Measurements from ENCODE around the gene SLC9A8.

The SLC9A8 gene

DNA sequence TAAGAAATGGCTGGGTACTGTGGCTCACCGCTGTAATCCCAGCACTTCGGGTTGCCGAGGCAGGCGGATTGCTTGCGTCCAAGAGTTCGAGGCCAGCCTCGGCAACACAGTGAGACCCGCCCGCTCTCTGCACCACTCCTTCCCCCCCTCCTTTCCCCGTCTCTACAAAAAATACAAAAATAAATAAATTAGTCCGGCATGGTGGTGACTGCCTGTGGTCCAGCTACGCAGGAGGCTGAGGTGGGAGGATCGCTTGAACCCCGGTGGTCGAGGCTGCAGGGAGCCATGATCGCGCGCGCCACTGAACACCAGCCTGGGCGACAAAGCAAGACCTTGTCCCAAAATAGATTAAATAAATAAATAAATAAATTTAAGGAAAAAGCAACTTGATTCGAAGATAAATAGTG is 123.1 kb downstream of the SLC9A8 start:
- no peak; the same call in 2 of the 3 replicates for ATAC-seq
- TF ChIP-seq, protein P1, sequence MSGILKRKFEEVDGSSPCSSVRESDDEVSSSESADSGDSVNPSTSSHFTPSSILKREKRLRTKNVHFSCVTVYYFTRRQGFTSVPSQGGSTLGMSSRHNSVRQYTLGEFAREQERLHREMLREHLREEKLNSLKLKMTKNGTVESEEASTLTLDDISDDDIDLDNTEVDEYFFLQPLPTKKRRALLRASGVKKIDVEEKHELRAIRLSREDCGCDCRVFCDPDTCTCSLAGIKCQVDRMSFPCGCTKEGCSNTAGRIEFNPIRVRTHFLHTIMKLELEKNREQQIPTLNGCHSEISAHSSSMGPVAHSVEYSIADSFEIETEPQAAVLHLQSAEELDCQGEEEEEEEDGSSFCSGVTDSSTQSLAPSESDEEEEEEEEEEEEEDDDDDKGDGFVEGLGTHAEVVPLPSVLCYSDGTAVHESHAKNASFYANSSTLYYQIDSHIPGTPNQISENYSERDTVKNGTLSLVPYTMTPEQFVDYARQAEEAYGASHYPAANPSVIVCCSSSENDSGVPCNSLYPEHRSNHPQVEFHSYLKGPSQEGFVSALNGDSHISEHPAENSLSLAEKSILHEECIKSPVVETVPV (CRISPR knock-in tag; IDR thresholded peaks at IDR 0.05) = no peak
- TF ChIP-seq ZFP3 (CRISPR knock-in tag; IDR thresholded peaks at IDR 0.05) (no peak), ZC3H10 (CRISPR knock-in tag; IDR thresholded peaks at IDR 0.05) (no peak), TOX (CRISPR knock-in tag; IDR thresholded peaks at IDR 0.05; ENCODE audit: borderline replicate concordance) (no peak), PPARA (CRISPR knock-in tag; IDR thresholded peaks at IDR 0.05; ENCODE audit: borderline replicate concordance) (no peak), ZNF70 (CRISPR knock-in tag; IDR thresholded peaks at IDR 0.05) (no peak), ARNTL (CRISPR knock-in tag; IDR thresholded peaks at IDR 0.05; ENCODE audit: borderline replicate concordance, low read depth) (no peak), ISL1 (CRISPR knock-in tag; IDR thresholded peaks at IDR 0.05) (no peak), BACH2 (CRISPR knock-in tag; IDR thresholded peaks at IDR 0.05; ENCODE audit: borderline replicate concordance) (no peak), ZNF565 (CRISPR knock-in tag; conservative IDR thresholded peaks at IDR 0.05; ENCODE audit: low read depth) (no peak), CSDC2 (CRISPR knock-in tag; IDR thresholded peaks at IDR 0.05) (no peak), ESRRG (CRISPR knock-in tag; IDR thresholded peaks at IDR 0.05) (no peak), ZFP30 (CRISPR knock-in tag; IDR thresholded peaks at IDR 0.05) (no peak), OSR1 (CRISPR knock-in tag; IDR thresholded peaks at IDR 0.05) (no peak), ZNF8 (CRISPR knock-in tag; IDR thresholded peaks at IDR 0.05) (no peak), SNAI2 (CRISPR knock-in tag; IDR thresholded peaks at IDR 0.05) (no peak), GLIS3 (CRISPR knock-in tag; IDR thresholded peaks at IDR 0.05) (no peak)
- TF ChIP-seq, protein P2, sequence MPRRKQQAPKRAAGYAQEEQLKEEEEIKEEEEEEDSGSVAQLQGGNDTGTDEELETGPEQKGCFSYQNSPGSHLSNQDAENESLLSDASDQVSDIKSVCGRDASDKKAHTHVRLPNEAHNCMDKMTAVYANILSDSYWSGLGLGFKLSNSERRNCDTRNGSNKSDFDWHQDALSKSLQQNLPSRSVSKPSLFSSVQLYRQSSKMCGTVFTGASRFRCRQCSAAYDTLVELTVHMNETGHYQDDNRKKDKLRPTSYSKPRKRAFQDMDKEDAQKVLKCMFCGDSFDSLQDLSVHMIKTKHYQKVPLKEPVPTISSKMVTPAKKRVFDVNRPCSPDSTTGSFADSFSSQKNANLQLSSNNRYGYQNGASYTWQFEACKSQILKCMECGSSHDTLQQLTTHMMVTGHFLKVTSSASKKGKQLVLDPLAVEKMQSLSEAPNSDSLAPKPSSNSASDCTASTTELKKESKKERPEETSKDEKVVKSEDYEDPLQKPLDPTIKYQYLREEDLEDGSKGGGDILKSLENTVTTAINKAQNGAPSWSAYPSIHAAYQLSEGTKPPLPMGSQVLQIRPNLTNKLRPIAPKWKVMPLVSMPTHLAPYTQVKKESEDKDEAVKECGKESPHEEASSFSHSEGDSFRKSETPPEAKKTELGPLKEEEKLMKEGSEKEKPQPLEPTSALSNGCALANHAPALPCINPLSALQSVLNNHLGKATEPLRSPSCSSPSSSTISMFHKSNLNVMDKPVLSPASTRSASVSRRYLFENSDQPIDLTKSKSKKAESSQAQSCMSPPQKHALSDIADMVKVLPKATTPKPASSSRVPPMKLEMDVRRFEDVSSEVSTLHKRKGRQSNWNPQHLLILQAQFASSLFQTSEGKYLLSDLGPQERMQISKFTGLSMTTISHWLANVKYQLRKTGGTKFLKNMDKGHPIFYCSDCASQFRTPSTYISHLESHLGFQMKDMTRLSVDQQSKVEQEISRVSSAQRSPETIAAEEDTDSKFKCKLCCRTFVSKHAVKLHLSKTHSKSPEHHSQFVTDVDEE (CRISPR knock-in tag; IDR thresholded peaks at IDR 0.05) = no peak
- TF ChIP-seq, protein P3, sequence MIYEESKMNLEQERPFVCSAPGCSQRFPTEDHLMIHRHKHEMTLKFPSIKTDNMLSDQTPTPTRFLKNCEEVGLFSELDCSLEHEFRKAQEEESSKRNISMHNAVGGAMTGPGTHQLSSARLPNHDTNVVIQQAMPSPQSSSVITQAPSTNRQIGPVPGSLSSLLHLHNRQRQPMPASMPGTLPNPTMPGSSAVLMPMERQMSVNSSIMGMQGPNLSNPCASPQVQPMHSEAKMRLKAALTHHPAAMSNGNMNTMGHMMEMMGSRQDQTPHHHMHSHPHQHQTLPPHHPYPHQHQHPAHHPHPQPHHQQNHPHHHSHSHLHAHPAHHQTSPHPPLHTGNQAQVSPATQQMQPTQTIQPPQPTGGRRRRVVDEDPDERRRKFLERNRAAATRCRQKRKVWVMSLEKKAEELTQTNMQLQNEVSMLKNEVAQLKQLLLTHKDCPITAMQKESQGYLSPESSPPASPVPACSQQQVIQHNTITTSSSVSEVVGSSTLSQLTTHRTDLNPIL (CRISPR knock-in tag; IDR thresholded peaks at IDR 0.05; ENCODE audit: low read depth) = no peak
- TF ChIP-seq, protein P4, sequence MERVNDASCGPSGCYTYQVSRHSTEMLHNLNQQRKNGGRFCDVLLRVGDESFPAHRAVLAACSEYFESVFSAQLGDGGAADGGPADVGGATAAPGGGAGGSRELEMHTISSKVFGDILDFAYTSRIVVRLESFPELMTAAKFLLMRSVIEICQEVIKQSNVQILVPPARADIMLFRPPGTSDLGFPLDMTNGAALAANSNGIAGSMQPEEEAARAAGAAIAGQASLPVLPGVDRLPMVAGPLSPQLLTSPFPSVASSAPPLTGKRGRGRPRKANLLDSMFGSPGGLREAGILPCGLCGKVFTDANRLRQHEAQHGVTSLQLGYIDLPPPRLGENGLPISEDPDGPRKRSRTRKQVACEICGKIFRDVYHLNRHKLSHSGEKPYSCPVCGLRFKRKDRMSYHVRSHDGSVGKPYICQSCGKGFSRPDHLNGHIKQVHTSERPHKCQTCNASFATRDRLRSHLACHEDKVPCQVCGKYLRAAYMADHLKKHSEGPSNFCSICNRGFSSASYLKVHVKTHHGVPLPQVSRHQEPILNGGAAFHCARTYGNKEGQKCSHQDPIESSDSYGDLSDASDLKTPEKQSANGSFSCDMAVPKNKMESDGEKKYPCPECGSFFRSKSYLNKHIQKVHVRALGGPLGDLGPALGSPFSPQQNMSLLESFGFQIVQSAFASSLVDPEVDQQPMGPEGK (CRISPR knock-in tag; IDR thresholded peaks at IDR 0.05; ENCODE audit: borderline replicate concordance) = no peak

DNA sequence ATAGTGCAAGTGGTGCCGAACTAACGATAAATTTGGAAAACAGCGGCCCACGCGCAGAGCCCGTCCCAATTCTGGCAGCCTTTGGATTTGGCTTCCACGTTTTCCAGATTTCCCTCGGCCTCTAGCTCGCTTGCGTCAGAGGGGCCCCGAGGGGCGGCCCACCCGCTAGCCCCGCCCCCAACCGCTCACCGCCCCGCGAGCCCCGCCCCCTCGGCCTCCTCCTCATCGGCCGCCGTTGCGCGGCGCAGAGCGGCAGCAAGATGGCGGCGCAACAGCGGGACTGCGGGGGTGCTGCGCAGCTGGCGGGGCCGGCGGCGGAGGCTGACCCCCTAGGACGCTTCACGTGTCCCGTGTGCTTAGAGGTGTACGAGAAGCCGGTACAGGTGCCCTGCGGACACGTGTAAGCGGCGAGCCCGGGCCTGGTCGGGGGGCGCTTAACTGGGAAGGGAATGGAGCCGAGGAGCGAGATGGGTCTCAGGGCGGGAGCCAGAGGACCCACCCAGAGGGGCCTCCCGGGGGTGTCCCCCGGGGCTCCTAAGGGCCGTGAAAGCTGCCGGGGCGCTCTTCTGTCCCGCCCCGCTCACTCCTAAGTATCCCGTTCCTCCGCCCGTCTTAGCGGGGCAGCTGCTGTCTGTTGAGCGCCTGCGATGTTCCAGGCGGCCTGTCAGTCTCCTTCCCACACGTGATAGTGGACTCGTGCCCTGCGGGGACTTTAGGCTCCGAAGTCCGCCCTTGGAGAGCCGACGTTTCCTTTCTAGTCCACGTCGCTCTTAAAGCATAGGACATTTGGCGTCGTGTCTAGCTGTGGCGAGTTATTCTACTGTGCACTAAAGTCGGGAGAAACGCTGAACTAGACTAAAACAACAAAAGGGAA is 123.8 kb downstream of the SLC9A8 start, which contains the start of gene RNF114:
Gene RNF114, plus strand, starts transcription at position 245 of the 874 bp plus-strand sequence. Its CDS starts 16 bp downstream, at position 261.
- peak; percentile 83 for ATAC-seq
- no peak for TF ChIP-seq SNAI2 (CRISPR knock-in tag; IDR thresholded peaks at IDR 0.05)
- TF ChIP-seq ESRRG (CRISPR knock-in tag; IDR thresholded peaks at IDR 0.05) = no peak
- no peak for TF ChIP-seq TOX (CRISPR knock-in tag; IDR thresholded peaks at IDR 0.05; ENCODE audit: borderline replicate concordance)
- no peak for TF ChIP-seq TCF4 (CRISPR knock-in tag; IDR thresholded peaks at IDR 0.05; ENCODE audit: borderline replicate concordance)
- no peak for TF ChIP-seq ISL1 (CRISPR knock-in tag; IDR thresholded peaks at IDR 0.05)
- no peak for TF ChIP-seq ZNF70 (CRISPR knock-in tag; IDR thresholded peaks at IDR 0.05)
- no peak for TF ChIP-seq ZC3H10 (CRISPR knock-in tag; IDR thresholded peaks at IDR 0.05)
- TF ChIP-seq ARNTL (CRISPR knock-in tag; IDR thresholded peaks at IDR 0.05; ENCODE audit: borderline replicate concordance, low read depth) = no peak
- TF ChIP-seq GLIS3 (CRISPR knock-in tag; IDR thresholded peaks at IDR 0.05) = no peak
- TF ChIP-seq, protein P1 (CRISPR knock-in tag; IDR thresholded peaks at IDR 0.05) = no peak
- TF ChIP-seq, protein P4 (CRISPR knock-in tag; IDR thresholded peaks at IDR 0.05; ENCODE audit: borderline replicate concordance) = no peak
- TF ChIP-seq, protein P2 (CRISPR knock-in tag; IDR thresholded peaks at IDR 0.05) = no peak
- no peak for TF ChIP-seq PPARA (CRISPR knock-in tag; IDR thresholded peaks at IDR 0.05; ENCODE audit: borderline replicate concordance)
- TF ChIP-seq, protein P3 (CRISPR knock-in tag; IDR thresholded peaks at IDR 0.05; ENCODE audit: low read depth) = no peak
- TF ChIP-seq ZFP3 (CRISPR knock-in tag; IDR thresholded peaks at IDR 0.05) = no peak

All from SK-N-SH treated with all-trans-retinoic acid at 6 μM for 48 hours (cell line).